ENCODE results near the gene STK32C.
"Not testable (repeated sequence)": the region's sequence is repeated elsewhere in the genome, so short reads cannot be mapped to it uniquely, and the experiment has no call there.

The STK32C gene

GRCh38 chr10:132169031-132169765 lies 138.6 kb downstream of the STK32C start:
- no peak for DNase-seq (ENCODE audit: low spot score)

- DNase-seq (ENCODE audit: low spot score) = no peak
Observed at GRCh38 chr10:132168571-132169030, 139.1 kb downstream of the STK32C start.

GRCh38 chr10:132167976-132168375 lies 139.8 kb downstream of the STK32C start:
- DNase-seq (ENCODE audit: low spot score) = no peak

DNA sequence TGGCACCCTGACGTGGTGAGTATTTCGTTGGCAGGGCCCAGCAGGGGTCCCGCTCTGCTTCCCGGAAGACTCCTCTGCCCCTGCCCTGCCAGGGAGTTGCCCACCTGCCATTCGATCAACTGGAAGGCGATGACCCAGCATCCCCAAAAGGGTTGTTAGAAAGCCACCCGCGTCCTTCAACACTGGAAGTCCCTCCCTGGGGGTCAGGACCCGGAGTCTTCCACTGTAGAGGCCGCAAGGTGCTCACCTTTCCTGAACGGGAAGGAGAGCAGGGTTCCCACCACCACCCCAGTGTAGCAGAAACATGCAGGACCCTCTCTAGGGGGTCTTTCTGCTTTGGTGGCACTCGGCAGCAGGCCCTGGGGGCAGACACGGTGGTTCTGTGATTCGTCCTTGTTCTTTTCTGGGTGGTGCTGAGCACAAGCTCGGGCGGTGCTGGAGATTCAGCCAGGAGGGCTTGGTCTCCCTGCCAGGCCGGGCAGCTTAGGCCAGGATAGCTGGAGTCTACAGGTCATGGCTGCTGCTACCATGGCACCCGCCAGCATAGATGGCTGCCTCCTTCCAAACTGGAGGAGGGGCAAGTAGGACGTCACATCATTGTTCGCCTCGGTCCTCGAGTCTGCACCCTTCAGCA lies 140.6 kb downstream of the STK32C start:
- DNase-seq (ENCODE audit: low spot score) = no peak

- no peak for DNase-seq (ENCODE audit: low spot score)
Observed at GRCh38 chr10:132166216-132166950, 141.4 kb downstream of the STK32C start.

DNA sequence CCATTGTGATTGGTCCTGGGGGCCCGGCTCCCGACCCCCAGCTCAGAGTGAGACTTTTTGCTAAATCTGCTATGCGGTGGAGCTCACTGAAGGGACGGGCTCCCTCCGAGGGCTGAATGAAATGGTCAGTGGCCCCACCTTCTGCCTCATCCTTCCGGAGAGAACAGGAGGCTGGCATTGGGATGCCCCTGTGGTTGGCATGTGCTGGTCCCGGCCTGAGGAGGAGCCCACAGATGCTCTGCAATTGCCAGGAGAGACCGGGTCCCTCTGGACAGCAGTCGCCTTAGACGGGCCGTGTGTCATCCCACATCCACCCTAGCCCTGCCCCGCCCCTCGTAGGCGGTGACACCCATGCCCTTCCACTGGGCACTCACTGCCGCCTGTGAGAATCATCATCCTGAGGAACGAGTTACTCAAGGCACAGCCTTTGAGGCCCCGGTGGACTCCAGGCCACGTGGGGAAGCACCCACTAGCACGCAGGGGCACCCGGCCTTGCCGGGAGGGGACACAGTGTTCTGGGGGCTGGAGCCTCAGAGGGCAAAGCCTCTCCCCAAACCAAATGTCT lies 142.3 kb downstream of the STK32C start:
- DNase-seq (ENCODE audit: low spot score) = no peak

DNA sequence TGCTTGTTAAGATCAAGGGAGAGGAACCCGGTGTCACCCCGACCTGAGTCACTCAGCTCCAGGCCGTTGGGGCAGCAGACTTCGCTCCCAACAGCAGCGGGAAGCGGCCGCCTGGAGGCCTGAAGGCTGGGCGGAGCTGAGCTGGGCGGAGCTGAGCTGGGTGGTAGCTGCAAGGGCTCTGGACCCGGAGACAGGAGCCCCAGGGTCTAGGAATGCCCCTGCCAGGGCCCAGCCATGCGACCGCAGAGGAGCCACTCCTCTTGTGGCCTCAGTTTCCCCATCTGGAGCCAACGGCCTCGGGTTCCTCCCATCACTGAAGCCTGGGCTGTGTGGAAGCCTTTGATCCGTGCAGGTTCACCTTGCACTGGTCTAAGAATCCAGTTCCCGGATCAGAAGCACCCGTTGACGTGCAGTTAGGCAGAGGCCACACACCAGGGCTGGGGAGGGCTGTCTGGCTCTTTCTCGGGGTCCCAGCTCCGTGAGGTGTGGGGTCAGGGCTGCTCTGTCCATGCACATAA lies 142.9 kb downstream of the STK32C start:
- DNase-seq (ENCODE audit: low spot score) = no peak

DNA sequence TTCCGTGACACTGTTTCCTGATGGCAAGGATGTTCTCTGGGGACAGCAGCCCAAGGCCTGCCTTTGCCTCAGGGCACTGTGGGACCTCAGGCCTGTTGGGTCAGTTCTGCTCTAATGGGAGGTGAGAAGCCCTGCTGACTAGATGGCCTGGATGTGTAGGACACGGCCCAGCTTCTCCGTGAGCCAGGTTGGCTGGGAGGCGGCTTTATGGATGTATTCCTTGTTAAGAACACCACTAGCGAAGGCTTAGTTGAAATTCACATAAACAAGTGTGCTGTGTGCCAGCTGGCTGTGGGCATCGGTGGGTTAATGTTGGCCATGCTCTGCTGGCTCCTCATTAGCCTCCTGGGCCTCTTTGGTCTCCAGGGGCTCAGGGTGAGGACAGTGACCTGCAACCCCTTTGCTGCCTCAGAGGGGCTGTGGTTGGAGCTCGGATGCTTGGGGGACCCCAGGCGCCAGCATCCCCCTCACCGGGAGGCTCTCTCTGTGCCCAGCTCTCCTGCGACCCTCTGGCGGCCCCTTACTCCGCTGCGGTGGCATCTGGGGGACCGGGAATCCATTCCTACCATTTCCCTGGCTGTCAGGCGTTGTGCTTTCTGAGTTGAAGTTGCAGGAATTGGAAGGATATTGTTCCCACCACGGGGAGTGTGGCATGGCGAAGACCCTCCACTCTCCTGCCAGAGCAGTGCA lies 143.8 kb downstream of the STK32C start:
- DNase-seq (ENCODE audit: low spot score) = no peak

GRCh38 chr10:132163278-132163765 lies 144.4 kb downstream of the STK32C start:
- peak; percentile 52 for DNase-seq (ENCODE audit: low spot score)

GRCh38 chr10:132162590-132163277 lies 145.0 kb downstream of the STK32C start:
- DNase-seq (ENCODE audit: low spot score) = no peak

DNA sequence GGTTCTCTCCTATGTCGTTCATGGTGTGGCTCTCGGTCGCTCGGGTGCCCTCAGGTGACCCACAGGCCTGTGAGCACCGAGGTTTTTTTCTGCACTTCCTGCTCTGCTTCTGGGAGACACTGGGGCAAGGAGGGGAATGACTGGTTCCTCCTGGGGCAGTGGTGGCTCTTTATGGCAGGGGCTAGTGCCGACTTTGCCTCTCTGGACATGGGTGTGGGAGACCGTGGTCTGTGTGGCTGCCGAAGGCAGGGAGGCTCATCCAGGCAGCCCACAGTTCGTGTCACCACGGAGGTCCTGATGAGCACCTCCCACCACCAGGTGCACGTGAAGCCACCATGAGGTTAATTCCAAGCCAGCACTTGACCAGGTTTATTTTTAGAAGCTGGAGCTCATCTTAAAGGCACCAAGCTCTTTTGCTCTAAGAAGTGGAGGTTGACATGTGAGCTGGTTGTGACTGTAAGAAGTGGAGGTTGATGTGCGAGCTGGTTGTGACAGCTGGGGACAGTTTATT lies 145.7 kb downstream of the STK32C start:
- DNase-seq (ENCODE audit: low spot score) = no peak

DNA sequence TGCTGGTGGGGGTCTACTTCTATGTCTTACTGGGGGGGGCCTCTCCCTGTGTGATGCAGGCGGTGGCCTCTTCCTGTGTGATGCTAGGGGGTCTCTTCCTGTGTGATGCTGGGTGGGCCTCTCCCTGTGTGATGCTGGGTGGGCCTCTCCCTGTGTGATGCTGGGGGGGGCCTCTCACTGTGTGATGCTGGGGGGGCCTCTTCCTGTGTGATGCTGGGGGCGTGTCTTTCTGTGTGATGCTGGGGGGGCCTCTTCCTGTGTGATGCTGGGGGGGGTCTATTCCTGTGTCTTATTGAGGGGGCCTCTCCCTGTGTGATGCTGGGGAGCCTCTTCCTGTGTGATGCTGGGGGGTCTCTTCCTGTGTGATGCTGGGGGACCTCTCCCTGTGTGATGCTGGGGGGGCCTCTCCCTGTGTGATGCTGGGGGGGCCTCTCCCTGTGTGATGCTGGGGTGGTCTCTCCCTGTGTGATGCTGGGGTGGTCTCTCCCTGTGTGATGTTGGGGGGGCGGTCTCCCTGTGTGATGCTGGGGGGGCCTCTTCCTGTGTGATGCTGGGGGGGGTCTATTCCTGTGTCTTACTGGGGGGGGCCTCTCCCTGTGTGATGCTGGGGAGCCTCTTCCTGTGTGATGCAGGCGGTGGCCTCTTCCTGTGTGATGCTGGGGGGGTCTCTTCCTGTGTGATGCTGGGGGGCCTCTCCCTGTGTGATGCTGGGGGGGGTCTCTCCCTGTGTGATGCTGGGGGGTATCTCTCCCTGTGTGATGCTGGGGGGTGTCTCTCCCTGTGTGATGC lies 146.7 kb downstream of the STK32C start:
- not testable (repeated sequence) for DNase-seq (ENCODE audit: low spot score)

DNA sequence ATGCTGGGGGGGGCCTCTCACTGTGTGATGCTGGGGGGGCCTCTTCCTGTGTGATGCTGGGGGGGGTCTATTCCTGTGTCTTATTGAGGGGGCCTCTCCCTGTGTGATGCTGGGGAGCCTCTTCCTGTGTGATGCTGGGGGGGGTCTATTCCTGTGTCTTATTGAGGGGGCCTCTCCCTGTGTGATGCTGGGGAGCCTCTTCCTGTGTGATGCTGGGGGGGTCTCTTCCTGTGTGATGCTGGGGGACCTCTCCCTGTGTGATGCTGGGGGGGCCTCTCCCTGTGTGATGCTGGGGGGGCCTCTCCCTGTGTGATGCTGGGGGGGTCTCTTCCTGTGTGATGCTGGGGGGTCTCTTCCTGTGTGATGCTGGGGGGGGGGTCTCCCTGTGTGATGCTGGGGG lies 147.5 kb downstream of the STK32C start:
- not testable (repeated sequence) for DNase-seq (ENCODE audit: low spot score)

DNA sequence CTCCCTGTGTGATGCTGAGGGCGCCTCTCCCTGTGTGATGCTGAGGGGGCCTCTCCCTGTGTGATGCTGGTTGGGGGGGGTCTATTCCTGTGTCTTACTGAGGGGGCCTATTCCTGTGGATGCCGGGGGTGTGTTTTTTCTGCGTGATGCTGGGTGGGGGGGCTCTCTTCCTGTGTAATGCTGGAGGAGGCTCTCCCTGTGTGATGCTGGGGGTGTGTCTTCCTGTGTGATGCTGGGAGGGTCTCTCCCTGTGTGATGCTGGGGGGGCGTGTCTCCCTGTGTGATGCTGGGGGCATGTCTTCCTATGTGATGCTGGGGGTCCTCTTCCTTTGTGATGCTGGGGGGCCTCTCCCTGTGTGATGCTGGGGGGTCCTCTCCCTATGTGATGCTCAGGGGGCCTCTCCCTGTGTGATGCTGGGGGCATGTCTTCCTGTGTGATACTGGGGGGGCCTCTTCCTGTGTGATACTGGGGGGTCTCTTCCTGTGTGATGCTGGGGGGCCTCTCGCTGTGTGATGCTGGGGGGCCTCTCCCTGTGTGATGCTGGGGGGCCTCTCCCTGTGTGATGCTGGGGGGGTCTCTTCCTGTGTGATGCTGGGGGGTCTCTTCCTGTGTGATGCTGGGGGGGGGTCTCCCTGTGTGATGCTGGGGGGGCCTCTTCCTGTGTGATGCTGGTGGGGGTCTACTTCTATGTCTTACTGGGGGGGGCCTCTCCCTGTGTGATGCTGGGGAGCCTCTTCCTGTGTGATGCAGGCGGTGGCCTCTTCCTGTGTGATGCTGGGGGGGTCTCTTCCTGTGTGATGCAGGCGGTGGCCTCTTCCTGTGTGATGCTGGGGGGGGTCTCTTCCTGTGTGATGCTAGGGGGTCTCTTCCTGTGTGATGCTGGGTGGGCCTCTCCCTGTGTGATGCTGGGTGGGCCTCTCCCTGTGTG lies 148.2 kb downstream of the STK32C start:
- not testable (repeated sequence) for DNase-seq (ENCODE audit: low spot score)

GRCh38 chr10:132158823-132159222 lies 148.9 kb downstream of the STK32C start:
- DNase-seq (ENCODE audit: low spot score) = no peak

DNA sequence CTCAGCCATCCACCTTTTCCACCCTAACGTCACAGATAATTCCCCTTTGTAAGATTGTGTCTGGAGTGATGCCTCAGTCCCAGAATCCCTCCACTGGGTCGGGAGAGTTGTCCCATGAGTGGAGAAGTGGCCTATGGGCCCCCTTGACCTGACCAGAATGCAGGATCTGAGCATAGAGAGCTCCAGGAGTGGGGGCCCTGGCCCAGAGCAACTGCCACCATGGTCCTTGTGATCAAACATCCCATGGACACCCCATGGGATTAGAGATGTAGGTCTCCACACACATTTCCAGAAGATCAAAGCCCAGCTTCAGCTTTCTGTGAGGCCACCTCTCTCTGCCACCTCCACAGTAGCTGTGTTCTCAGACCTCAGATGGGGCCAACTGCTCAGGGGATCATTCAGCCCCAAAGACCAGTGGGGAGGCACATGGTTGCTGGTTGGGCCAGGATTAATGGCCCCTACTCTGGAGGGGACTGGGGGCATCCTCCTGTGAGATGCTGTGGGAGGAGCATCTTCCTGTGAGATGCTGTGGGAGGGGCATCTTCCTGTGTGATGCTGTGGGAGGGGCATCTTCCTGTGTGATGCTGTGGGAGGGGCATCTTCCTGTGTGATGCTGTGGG lies 149.5 kb downstream of the STK32C start:
- DNase-seq (ENCODE audit: low spot score) = no peak

Data from AG20443 (cell line).